Sigmoid colon (tissue), 7 donors: ENCODE results near the gene MAD1L1. TPM values are rescaled to one million over a fixed set of nuclear protein-coding genes. Genes with fewer than 3 reads are reported as not detected.

Experiments used
- DNase-seq: peaks from one replicate; pipeline ENCODE4 v3.0.0-alpha.2; 2019
- H3K27ac ChIP-seq, 4 donors: fragments of 200-600 bp; sonication (generic); one replicate each; pipeline ENCODE4 v1.5.1; 2016 to 2019; ENCODE audit warnings: mild to moderate bottlenecking in 1 of 4
- H3K27me3 ChIP-seq, 3 donors: fragments of 200-600 bp; sonication (generic); one replicate each; pipeline ENCODE4 v1.5.1; 2019; ENCODE audit warnings: mild to moderate bottlenecking in 1 of 3
- H3K36me3 ChIP-seq, 4 donors: fragments of 200-600 bp; sonication (generic); one replicate each; pipeline ENCODE4 v1.5.1; 2016 to 2019
- H3K4me1 ChIP-seq, 4 donors: fragments of 200-600 bp; sonication (generic); one replicate each; pipeline ENCODE4 v1.5.1; 2017 to 2019
- H3K4me3 ChIP-seq, 4 donors: fragments of 200-600 bp; sonication (generic); one replicate each; pipeline ENCODE4 v1.5.1; 2017 to 2019; ENCODE audit warnings: mild to moderate bottlenecking in 2 of 4, moderate library complexity in 1 of 4
- H3K9me3 ChIP-seq, 4 donors: fragments of 200-600 bp in 3 of 4; sonication (generic) in 3 of 4; one replicate each; pipeline versions ENCODE4 v1.5.1 to v1.6.1; 2013 to 2019
- EP300 ChIP-seq, 4 donors: sonication (generic); formaldehyde crosslinking; IDR thresholded peaks; one replicate each; pipeline ENCODE4 v1.6.1; 2017; ENCODE audit warnings: antibody characterized with exemption in 4 of 4
- POLR2A ChIP-seq, 2 donors: fragments of 450-650 bp; IDR thresholded peaks; one replicate each; pipeline ENCODE4 v1.6.1; 2016; ENCODE audit warnings: antibody characterized with exemption in 2 of 2, mild to moderate bottlenecking in 2 of 2, moderate library complexity in 2 of 2
- POLR2AphosphoS5 ChIP-seq, 4 donors: sonication (generic); formaldehyde crosslinking; IDR thresholded peaks; one replicate each; pipeline ENCODE4 v1.6.1; 2017; ENCODE audit warnings: antibody characterized with exemption in 4 of 4
- WGBS, 2 donors: extraction: QIAGEN DNeasy Blood & Tissue Kit; methylation state at CpG; one replicate each; pipeline ENCODE4 v1.1.7; 2013; 5-methylcytosine and 5-hydroxymethylcytosine counted together
- intact Hi-C: fragments of 100-400 bp; cut with DNase I; formaldehyde crosslinking; loops from one replicate; pipeline ENCODE4 v1.15.1; 2023
- polyA plus RNA-seq, 3 donors: library from polyadenylated mRNA; stranded (reverse); fragments of 200-250 nt; gene quantifications; one replicate each; pipeline ENCODE4 v1.2.3, GENCODE V29; 2013
- total RNA-seq, 4 donors: library from RNA; depleted of rRNA; stranded (reverse); fragments of >200 nt; gene quantifications; one replicate each; pipeline ENCODE4 v1.1.0, GENCODE V29; 2016
- TF ChIP-seq, protein P1 (sequence below), 4 experiments: fragments of 450-650 bp in 3 of 4; fragments of 200-600 bp in 1 of 4; IDR thresholded peaks; one replicate each; pipeline ENCODE4 v1.5.1; 2016 to 2019; ENCODE audit warnings: antibody characterized with exemption in 4 of 4, mild to moderate bottlenecking in 3 of 4, moderate library complexity in 2 of 4
- donor health status: healthy with polysubstance abuse.
- donor health status: Bipolar disorder and iron deficiency.
- donor health status: healthy.

Gene MAD1L1
- total and polyA plus RNA-seq, 7 donors: 10.2 to 38.4 (median 20.6) TPM

GRCh38 chr7:2126621-2127020, 106.1 kb downstream of the MAD1L1 start:
- WGBS, 2 donors: 89 to 92% methylated on average over 9 of the region's 9 CpGs
- intact Hi-C loops: no loop called here
- Histone ChIP-seq H3K4me1 (peaks cover 0 to under 1% (median under 1%) of the 10 kb centered on the region in 4 donors), H3K27me3 (no peaks in the 10 kb centered on the region), H3K9me3 (no peaks in the 10 kb centered on the region), H3K27ac (no peak overlapping the region), H3K4me3 (no peak overlapping the region), H3K36me3 (peaks cover 0 to 9% (median 0%) of the 10 kb centered on the region in 4 donors)
- TF ChIP-seq EP300 (IDR thresholded peaks at IDR 0.05) (no peak), POLR2AphosphoS5 (IDR thresholded peaks at IDR 0.05) (no peak), POLR2A (IDR thresholded peaks at IDR 0.05) (no peak)
- TF ChIP-seq, protein P1, sequence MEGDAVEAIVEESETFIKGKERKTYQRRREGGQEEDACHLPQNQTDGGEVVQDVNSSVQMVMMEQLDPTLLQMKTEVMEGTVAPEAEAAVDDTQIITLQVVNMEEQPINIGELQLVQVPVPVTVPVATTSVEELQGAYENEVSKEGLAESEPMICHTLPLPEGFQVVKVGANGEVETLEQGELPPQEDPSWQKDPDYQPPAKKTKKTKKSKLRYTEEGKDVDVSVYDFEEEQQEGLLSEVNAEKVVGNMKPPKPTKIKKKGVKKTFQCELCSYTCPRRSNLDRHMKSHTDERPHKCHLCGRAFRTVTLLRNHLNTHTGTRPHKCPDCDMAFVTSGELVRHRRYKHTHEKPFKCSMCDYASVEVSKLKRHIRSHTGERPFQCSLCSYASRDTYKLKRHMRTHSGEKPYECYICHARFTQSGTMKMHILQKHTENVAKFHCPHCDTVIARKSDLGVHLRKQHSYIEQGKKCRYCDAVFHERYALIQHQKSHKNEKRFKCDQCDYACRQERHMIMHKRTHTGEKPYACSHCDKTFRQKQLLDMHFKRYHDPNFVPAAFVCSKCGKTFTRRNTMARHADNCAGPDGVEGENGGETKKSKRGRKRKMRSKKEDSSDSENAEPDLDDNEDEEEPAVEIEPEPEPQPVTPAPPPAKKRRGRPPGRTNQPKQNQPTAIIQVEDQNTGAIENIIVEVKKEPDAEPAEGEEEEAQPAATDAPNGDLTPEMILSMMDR (IDR thresholded peaks at IDR 0.05): no peak
- no peak for DNase-seq

DNA sequence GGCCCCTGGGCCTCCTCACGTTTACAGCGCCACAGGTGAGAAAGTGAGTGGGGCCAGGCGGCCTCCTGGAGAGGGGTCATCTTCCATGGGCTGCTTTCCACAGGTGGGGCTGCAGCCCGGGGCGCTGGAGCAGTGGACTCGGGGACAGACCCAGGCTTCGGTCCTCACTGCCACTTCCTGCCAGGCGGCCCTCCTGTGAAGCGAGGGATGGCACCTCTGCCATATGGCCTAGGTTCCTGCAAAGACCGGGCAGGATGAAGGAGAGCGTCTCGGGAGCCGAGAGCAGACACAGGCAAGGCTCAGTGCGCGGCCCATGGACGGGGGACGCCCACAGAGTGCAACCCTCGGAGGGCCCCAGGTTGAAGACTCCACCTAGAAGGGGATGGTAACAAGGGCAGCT, 106.8 kb downstream of the MAD1L1 start:
- Histone ChIP-seq H3K27me3 (no peaks in the 10 kb centered on the region), H3K27ac (no peak overlapping the region), H3K36me3 (peaks cover 0 to 9% (median 0%) of the 10 kb centered on the region in 4 donors), H3K4me1 (peaks cover 0 to 7% (median 6%) of the 10 kb centered on the region in 4 donors), H3K4me3 (no peak overlapping the region), H3K9me3 (no peaks in the 10 kb centered on the region)
- TF ChIP-seq POLR2AphosphoS5 (IDR thresholded peaks at IDR 0.05) (no peak), EP300 (IDR thresholded peaks at IDR 0.05) (no peak), POLR2A (IDR thresholded peaks at IDR 0.05) (no peak)
- TF ChIP-seq, protein P1 (IDR thresholded peaks at IDR 0.05): no peak
- intact Hi-C loops: no loop called here
- WGBS, 2 donors: 90 to 95% methylated on average over 18 of the region's 18 CpGs
- no peak for DNase-seq

DNA sequence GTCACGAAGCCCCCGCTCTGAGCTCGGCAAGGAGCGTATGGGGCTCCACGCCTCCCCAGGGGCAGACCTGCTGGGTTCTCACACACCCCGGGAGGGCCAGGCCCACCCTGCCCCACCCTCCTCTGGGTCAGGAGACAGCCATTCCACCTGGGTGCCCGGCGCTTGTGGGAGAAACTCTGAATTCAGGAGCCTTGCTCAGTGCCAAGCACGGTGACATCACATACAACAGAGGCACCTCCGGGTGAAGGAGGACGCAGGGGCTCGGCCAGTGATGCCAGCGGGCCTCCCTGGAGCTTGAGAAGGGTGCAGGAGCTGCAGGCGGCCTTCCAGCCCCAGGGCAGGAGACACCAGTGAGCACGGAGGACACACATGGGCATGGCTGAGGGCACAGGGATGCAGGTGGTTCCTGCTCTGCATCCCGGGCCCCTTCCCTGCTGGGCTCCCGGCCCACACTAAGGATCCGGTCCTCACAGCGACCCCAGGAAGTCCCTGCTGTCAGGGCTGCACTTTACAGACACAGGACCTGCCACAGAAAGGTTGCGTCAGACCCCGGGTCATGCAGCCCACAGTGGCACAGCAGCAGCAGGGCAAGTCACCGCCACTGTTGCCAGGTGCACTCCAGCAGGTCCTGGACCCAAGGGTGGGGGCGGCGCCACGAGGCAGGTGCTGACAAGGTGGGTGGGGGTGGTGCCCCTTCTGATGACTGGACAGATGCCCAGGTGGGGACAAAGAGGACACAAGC, 108.0 kb downstream of the MAD1L1 start:
- H3K36me3 ChIP-seq: peaks cover 0 to 9% (median 0%) of the 10 kb centered on the region in 4 donors
- 91 to 94% methylated on average over 25 of the region's 25 CpGs for WGBS, 2 donors
- peaks cover 0 to 8% (median 7%) of the 10 kb centered on the region in 4 donors for H3K4me1 ChIP-seq
- no peaks in the 10 kb centered on the region for H3K9me3 ChIP-seq
- H3K4me3 ChIP-seq: no peak overlapping the region
- DNase-seq: no peak
- intact Hi-C loops: no loop called here
- no peaks in the 10 kb centered on the region for H3K27me3 ChIP-seq
- H3K27ac ChIP-seq: no peak overlapping the region
- TF ChIP-seq EP300 (IDR thresholded peaks at IDR 0.05): no peak
- TF ChIP-seq, protein P1 (IDR thresholded peaks at IDR 0.05): no peak
- no peak for TF ChIP-seq POLR2A (IDR thresholded peaks at IDR 0.05)
- TF ChIP-seq POLR2AphosphoS5 (IDR thresholded peaks at IDR 0.05): no peak

DNA sequence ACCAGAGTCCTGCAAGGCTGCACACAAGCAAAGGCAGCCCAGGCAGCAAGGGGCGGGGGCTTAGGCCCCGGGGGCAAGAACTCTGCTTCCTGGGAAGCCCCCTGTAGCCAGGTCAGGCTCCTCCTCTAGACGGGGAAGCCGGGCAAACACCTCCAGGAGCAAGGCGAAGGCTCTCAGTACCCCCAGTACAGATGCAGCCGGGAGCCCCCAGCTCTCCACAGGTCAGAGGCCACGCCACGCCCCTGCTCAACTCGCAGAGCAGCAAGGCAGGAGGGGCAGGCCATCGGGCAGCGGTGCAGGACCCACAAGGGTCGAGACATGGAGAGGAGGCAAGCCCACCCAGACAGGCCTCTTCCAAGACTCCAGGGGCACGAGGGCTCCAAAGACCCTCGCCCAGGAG, 108.8 kb downstream of the MAD1L1 start:
- Histone ChIP-seq H3K4me3 (no peak overlapping the region), H3K27me3 (no peaks in the 10 kb centered on the region), H3K27ac (no peak overlapping the region), H3K9me3 (no peaks in the 10 kb centered on the region), H3K4me1 (peaks cover 0 to 8% (median 7%) of the 10 kb centered on the region in 4 donors), H3K36me3 (peaks cover 0 to 9% (median 0%) of the 10 kb centered on the region in 4 donors)
- intact Hi-C loops: no loop called here
- TF ChIP-seq, protein P1 (IDR thresholded peaks at IDR 0.05): no peak
- TF ChIP-seq POLR2A (IDR thresholded peaks at IDR 0.05) (no peak), POLR2AphosphoS5 (IDR thresholded peaks at IDR 0.05) (no peak)
- 89 to 90% methylated on average over 14 of the region's 14 CpGs for WGBS, 2 donors
- no peak for DNase-seq
